ENCODE data around the gene IBTK. TPM values are rescaled to one million over a fixed set of nuclear protein-coding genes. Genes with fewer than 3 reads are reported as not detected.

The IBTK gene
- total RNA-seq, 1 experiment from 2014 or later, result 25.9 TPM

- DNase-seq, result no peak
- no peaks in the 10 kb centered on the region for H3K27me3 ChIP-seq (ENCODE audit: insufficient read depth, low read depth)
- no peak for TF ChIP-seq EZH2 (IDR thresholded peaks at IDR 0.05; ENCODE audit: low read depth)
- TF ChIP-seq CTCF (conservative IDR thresholded peaks at IDR 0.05), result no peak
- no peaks in the 10 kb centered on the region for H3K9me2 ChIP-seq (ENCODE audit: insufficient read depth)
- no peak overlapping the region for H3K4me3 ChIP-seq
- H2AFZ ChIP-seq, result no peak overlapping the region
- intact Hi-C loops (cut with micrococcal nuclease; ENCODE audit: unreplicated experiment), result loop anchor here (10.0 kb wide), 1 partner anchor 951 kb away; the partner anchor contains the start of genes PGM3 and RWDD2A
- H4K20me1 ChIP-seq (ENCODE audit: insufficient read depth), result peaks cover 12% of the 10 kb centered on the region
- H3K9me3 ChIP-seq (ENCODE audit: insufficient read depth, low read depth), result no peaks in the 10 kb centered on the region
- H3K79me2 ChIP-seq (ENCODE audit: low read depth), result peaks cover 78% of the 10 kb centered on the region
- H3K4me1 ChIP-seq (replicated peaks; ENCODE audit: insufficient read depth), result peaks cover 19% of the 10 kb centered on the region
- CTCF ChIA-PET, result interaction anchor here (0.8 kb wide), 1 partner anchor 942 kb away, joined by 4 read pairs; no protein-coding TSS in a partner anchor
- H3K4me2 ChIP-seq, result no peak overlapping the region
- H3K27ac ChIP-seq, result no peak overlapping the region
- POLR2A ChIA-PET (ENCODE audit: unreplicated experiment), result no interaction called here
- H3K36me3 ChIP-seq (ENCODE audit: low read depth), result peaks cover 14% of the 10 kb centered on the region
- H3F3A ChIP-seq (ENCODE audit: insufficient read depth, low read depth), result peaks cover 11% of the 10 kb centered on the region
- no TSS peak for BruUV-seq (replicated peaks)
Observed at GRCh38 chr6:82243884-82244283, 3.7 kb downstream of the IBTK start.

GRCh38 chr6:82240186-82240585, 7.4 kb downstream of the IBTK start:
- no peaks in the 10 kb centered on the region for H3F3A ChIP-seq (ENCODE audit: insufficient read depth, low read depth)
- no peak for DNase-seq
- no peaks in the 10 kb centered on the region for H3K9me2 ChIP-seq (ENCODE audit: insufficient read depth)
- TF ChIP-seq EZH2 (IDR thresholded peaks at IDR 0.05; ENCODE audit: low read depth) (no peak), CTCF (conservative IDR thresholded peaks at IDR 0.05) (no peak)
- BruUV-seq (replicated peaks), result no TSS peak
- intact Hi-C loops (cut with micrococcal nuclease; ENCODE audit: unreplicated experiment), result loop anchor here (10.0 kb wide), 1 partner anchor 955 kb away; the partner anchor contains the start of genes PGM3 and RWDD2A
- 0 out of 2 replicates have a peak, but pooled peaks cover under 1% of the 10 kb centered on the region for H3K4me1 ChIP-seq (replicated peaks; ENCODE audit: insufficient read depth)
- CTCF ChIA-PET, result no interaction called here
- H3K27me3 ChIP-seq (ENCODE audit: insufficient read depth, low read depth), result no peaks in the 10 kb centered on the region
- H3K36me3 ChIP-seq (ENCODE audit: low read depth), result peaks cover 14% of the 10 kb centered on the region
- no peak overlapping the region for H2AFZ ChIP-seq
- POLR2A ChIA-PET (ENCODE audit: unreplicated experiment), result no interaction called here
- H3K4me3 ChIP-seq, result no peak overlapping the region
- H3K4me2 ChIP-seq, result no peak overlapping the region
- H3K79me2 ChIP-seq (ENCODE audit: low read depth), result peaks cover 66% of the 10 kb centered on the region
- peaks cover 15% of the 10 kb centered on the region for H4K20me1 ChIP-seq (ENCODE audit: insufficient read depth)
- H3K9me3 ChIP-seq (ENCODE audit: insufficient read depth, low read depth), result no peaks in the 10 kb centered on the region
- H3K27ac ChIP-seq, result no peak overlapping the region

GRCh38 chr6:82239597-82239996, 7.9 kb downstream of the IBTK start:
- Histone ChIP-seq H3K4me1 (replicated peaks; ENCODE audit: insufficient read depth) (no peaks in the 10 kb centered on the region), H4K20me1 (ENCODE audit: insufficient read depth) (peaks cover 14% of the 10 kb centered on the region), H3K9me3 (ENCODE audit: insufficient read depth, low read depth) (no peaks in the 10 kb centered on the region), H3K36me3 (ENCODE audit: low read depth) (peaks cover 14% of the 10 kb centered on the region), H2AFZ (no peak overlapping the region), H3K4me3 (no peak overlapping the region), H3K27ac (no peak overlapping the region), H3F3A (ENCODE audit: insufficient read depth, low read depth) (no peaks in the 10 kb centered on the region), H3K9me2 (ENCODE audit: insufficient read depth) (no peaks in the 10 kb centered on the region), H3K4me2 (no peak overlapping the region), H3K27me3 (ENCODE audit: insufficient read depth, low read depth) (no peaks in the 10 kb centered on the region), H3K79me2 (ENCODE audit: low read depth) (peaks cover 60% of the 10 kb centered on the region)
- CTCF ChIA-PET, result no interaction called here
- POLR2A ChIA-PET (ENCODE audit: unreplicated experiment), result no interaction called here
- BruUV-seq (replicated peaks), result no TSS peak
- no peak for DNase-seq
- TF ChIP-seq EZH2 (IDR thresholded peaks at IDR 0.05; ENCODE audit: low read depth), result no peak
- TF ChIP-seq CTCF (conservative IDR thresholded peaks at IDR 0.05), result no peak
- intact Hi-C loops (cut with micrococcal nuclease; ENCODE audit: unreplicated experiment), result no loop called here
